Body of pancreas (tissue), 4 donors: ENCODE measurements around the gene EZH1. TPM values are rescaled to one million over a fixed set of nuclear protein-coding genes. Genes with fewer than 3 reads are reported as not detected.
"Not testable (repeated sequence)": the region's sequence is repeated elsewhere in the genome, so short reads cannot be mapped to it uniquely, and the experiment has no call there.

Experiments
- ATAC-seq: fragments of 150-250 bp; one replicate; pipeline ENCODE4 v1.9.1; 2016
- DNase-seq, 4 donors: peaks; one replicate each; pipeline ENCODE4 v3.0.0-alpha.2; 2019
- H3K27ac ChIP-seq, 4 donors: fragments of 200-600 bp; sonication (generic); 1 replicate in 3 of 4; 2 replicates in 1 of 4; pipeline versions ENCODE4 v1.5.1 to v1.6.1; 2016 to 2019; ENCODE audit warnings: mild to moderate bottlenecking in 1 of 4, mixed read lengths in 1 of 4, moderate library complexity in 1 of 4
- H3K27me3 ChIP-seq, 2 donors: fragments of 200-600 bp; sonication (generic); one replicate each; pipeline ENCODE4 v1.6.0; 2016; ENCODE audit warnings: mild to moderate bottlenecking in 1 of 2
- H3K36me3 ChIP-seq, 2 donors: fragments of 200-600 bp; sonication (generic); replicated peaks in 1 of 2; 2 replicates each; pipeline ENCODE4 v1.5.1; 2016; ENCODE audit warnings: low read depth in 2 of 2; ENCODE audit not compliant: insufficient read depth in 1 of 2
- H3K4me1 ChIP-seq: fragments of 200-600 bp; sonication (generic); one replicate; pipeline ENCODE4 v1.6.0; 2016
- H3K4me3 ChIP-seq, 2 donors: fragments of 200-600 bp; sonication (generic); 1 replicate in 1 of 2; 2 replicates in 1 of 2; pipeline ENCODE4 v1.5.1; 2016 to 2019
- H3K9me3 ChIP-seq, 3 donors: fragments of 200-600 bp; sonication (generic); 1 replicate in 2 of 3; 2 replicates in 1 of 3; pipeline ENCODE4 v1.5.1; 2016
- CTCF ChIP-seq, 7 experiments: fragments of 450-650 bp in 4 of 7; fragments of 200-600 bp in 3 of 7; sonication (generic) in 3 of 7; IDR thresholded peaks; one replicate each; pipeline ENCODE4 v1.5.1; 2016 to 2019; ENCODE audit warnings: antibody characterized with exemption in 7 of 7
- POLR2A ChIP-seq, 3 donors: fragments of 450-650 bp; IDR thresholded peaks; one replicate each; pipeline ENCODE4 v1.6.1; 2016; ENCODE audit warnings: antibody characterized with exemption in 3 of 3, mild to moderate bottlenecking in 2 of 3
- WGBS, 2 donors: methylation state at CpG; one replicate each; pipeline ENCODE4 v1.1.5; 2017; 5-methylcytosine and 5-hydroxymethylcytosine counted together
- intact Hi-C: fragments of 100-400 bp; cut with DNase I; formaldehyde crosslinking; loops from one replicate; pipeline ENCODE4 v1.15.1; 2023
- total RNA-seq, 2 donors: library from RNA; depleted of rRNA; stranded (reverse); fragments of >200 nt; gene quantifications; one replicate each; pipeline ENCODE4 v1.1.0, GENCODE V29; 2016

EZH1 gene
- total RNA-seq, 2 donors from 2014 or later = 19.1 to 28.5 TPM

- TF ChIP-seq CTCF (IDR thresholded peaks at IDR 0.05) (no peak), POLR2A (IDR thresholded peaks at IDR 0.05) (peak in 1 of 3 donors; percentile 3)
- Histone ChIP-seq H3K27ac (peak overlapping the region in 1 of 4 donors; percentile 72), H3K27me3 (no peaks in the 10 kb centered on the region), H3K36me3 (peaks cover 7 to 16% of the 10 kb centered on the region in 2 donors), H3K4me1 (peaks cover 76% of the 10 kb centered on the region), H3K4me3 (no peak overlapping the region), H3K9me3 (no peaks in the 10 kb centered on the region)
- intact Hi-C loops = loop anchor here (5.0 kb wide), 1 partner anchor 58 kb away; no protein-coding TSS in a partner anchor
- ATAC-seq (no peak), DNase-seq (no peak)
- 79 to 92% methylated on average over 59 to 78 of the region's 87 CpGs for WGBS, 2 donors
Observed at GRCh38 chr17:42669977-42670788, 74.7 kb downstream of the EZH1 start.

- H3K27ac ChIP-seq = peak overlapping the region in 3 of 4 donors; percentile 4 to 72 (median 61)
- WGBS, 2 donors = 83 to 98% methylated on average over 8 to 12 of the region's 12 CpGs
- no peaks in the 10 kb centered on the region for H3K9me3 ChIP-seq
- H3K27me3 ChIP-seq = no peaks in the 10 kb centered on the region
- no peak for TF ChIP-seq CTCF (IDR thresholded peaks at IDR 0.05)
- peak in 1 of 3 donors; percentile 1 for TF ChIP-seq POLR2A (IDR thresholded peaks at IDR 0.05)
- intact Hi-C loops = no loop called here
- DNase-seq = no peak
- peaks cover 7 to 16% of the 10 kb centered on the region in 2 donors for H3K36me3 ChIP-seq
- H3K4me3 ChIP-seq = no peak overlapping the region
- H3K4me1 ChIP-seq = peaks cover 71% of the 10 kb centered on the region
- ATAC-seq = no peak
Observed at GRCh38 chr17:42669705-42669976, 75.2 kb downstream of the EZH1 start.

GRCh38 chr17:42667088-42667951 is 77.5 kb downstream of the EZH1 start:
- ATAC-seq = peak; percentile 67
- H3K9me3 ChIP-seq = no peaks in the 10 kb centered on the region
- WGBS, 2 donors = 39 to 42% methylated on average over 6 to 7 of the region's 7 CpGs
- intact Hi-C loops = no loop called here
- H3K4me1 ChIP-seq = peaks cover 59% of the 10 kb centered on the region
- peak overlapping the region; percentile 50 to 72 (median 68) for H3K27ac ChIP-seq
- peaks cover 7 to 16% of the 10 kb centered on the region in 2 donors for H3K36me3 ChIP-seq
- TF ChIP-seq POLR2A (IDR thresholded peaks at IDR 0.05) (peak in 1 of 3 donors; percentile 13), CTCF (IDR thresholded peaks at IDR 0.05) (no peak)
- DNase-seq = peak; percentile 52 to 88 (median 70)
- H3K27me3 ChIP-seq = no peaks in the 10 kb centered on the region
- H3K4me3 ChIP-seq = no peak overlapping the region

- intact Hi-C loops, H3K9me3 ChIP-seq, ATAC-seq, H3K4me3 ChIP-seq, DNase-seq, H3K27me3 ChIP-seq: not testable (repeated sequence)
- 92 to 96% methylated on average over 4 to 16 of the region's 16 CpGs for WGBS, 2 donors
- peaks cover 0 to 11% of the 10 kb centered on the region in 2 donors for H3K36me3 ChIP-seq
- peak overlapping the region in 1 of 4 donors; percentile 38 for H3K27ac ChIP-seq
- H3K4me1 ChIP-seq = peaks cover 64% of the 10 kb centered on the region
Observed at GRCh38 chr17:42666126-42666525, 78.7 kb downstream of the EZH1 start.

GRCh38 chr17:42665581-42666001 is 79.2 kb downstream of the EZH1 start:
- H3K36me3 ChIP-seq = peaks cover 0 to 10% of the 10 kb centered on the region in 2 donors
- no peaks in the 10 kb centered on the region for H3K27me3 ChIP-seq
- H3K9me3 ChIP-seq = no peaks in the 10 kb centered on the region
- TF ChIP-seq POLR2A (IDR thresholded peaks at IDR 0.05) (no peak), CTCF (IDR thresholded peaks at IDR 0.05) (no peak)
- peaks cover 64% of the 10 kb centered on the region for H3K4me1 ChIP-seq
- no peak overlapping the region for H3K4me3 ChIP-seq
- intact Hi-C loops = no loop called here
- no peak for ATAC-seq
- DNase-seq = no peak
- WGBS, 2 donors = 88 to 89% methylated on average over 14 of the region's 14 CpGs
- peak overlapping the region in 1 of 4 donors; percentile 38 for H3K27ac ChIP-seq
